NCI-H2227 (cell line): ENCODE results near the gene CKAP4.
"Not testable (repeated sequence)": the region's sequence is repeated elsewhere in the genome, so short reads cannot be mapped to it uniquely, and the experiment has no call there.

Experiments used
- DNase-seq: peaks from one replicate; lab custom pipeline; 2025; ENCODE audit not compliant: unreplicated experiment; lab: John Stamatoyannopoulos, UW

The CKAP4 gene

DNA sequence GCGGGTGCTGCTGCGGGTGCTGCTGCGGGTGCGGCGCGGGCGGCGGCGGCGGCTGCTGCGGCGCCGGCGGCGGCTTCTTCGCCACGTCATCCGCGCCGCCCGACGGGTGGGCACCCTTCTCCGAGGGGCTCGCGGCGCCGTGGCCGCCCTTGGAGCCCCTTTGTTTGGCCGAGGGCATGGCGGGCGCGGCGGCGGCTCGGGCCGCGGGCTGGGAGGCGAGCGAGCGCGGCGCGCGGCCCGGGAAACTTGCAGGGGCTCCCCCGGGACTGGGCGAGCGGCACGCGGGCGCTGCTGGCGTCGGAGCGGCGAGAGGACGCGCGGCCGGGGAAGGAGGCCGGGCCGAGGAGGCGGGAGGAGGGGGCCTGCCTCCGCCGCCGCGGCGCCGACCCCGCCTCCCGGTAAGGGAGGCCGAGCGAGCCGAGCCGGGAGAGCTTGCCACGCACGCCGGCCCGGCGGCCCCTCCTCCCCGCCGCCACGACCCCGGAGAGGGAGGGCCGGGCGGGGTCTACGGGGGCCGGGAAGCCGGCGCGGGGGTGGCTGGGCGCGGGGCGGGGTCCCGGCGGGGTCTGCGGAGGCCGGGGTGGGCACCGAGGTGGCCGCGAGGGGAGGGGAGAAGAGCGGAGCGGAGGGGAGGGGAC lies at the start of gene CKAP4:
TSS of gene CKAP4 (minus strand) at position 347 of the 638 bp plus-strand sequence. CDS start at position 178, 169 bp downstream.
- DNase-seq = peak; percentile 92

DNA sequence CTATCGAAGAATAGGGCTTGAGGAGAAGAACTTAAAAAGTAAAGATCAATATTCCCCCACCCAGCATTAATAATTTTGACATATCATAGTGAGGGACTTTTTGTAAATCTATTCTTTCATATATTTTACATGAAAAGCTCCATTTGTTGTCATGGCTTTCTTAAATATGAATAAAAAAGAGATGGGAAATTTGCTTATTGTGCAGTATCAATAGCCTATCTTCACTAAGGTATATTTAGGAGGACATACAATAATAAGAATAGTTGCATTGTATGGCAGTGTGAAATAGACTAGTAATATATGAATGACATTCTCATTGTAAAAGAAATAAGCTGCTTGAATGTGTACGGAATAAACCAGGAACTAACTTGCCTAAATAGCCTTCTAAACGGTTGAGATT lies 49.3 kb upstream of the CKAP4 start:
- no peak for DNase-seq

GRCh38 chr12:106296179-106296877 lies 48.5 kb upstream of the CKAP4 start:
- DNase-seq = no peak

DNA sequence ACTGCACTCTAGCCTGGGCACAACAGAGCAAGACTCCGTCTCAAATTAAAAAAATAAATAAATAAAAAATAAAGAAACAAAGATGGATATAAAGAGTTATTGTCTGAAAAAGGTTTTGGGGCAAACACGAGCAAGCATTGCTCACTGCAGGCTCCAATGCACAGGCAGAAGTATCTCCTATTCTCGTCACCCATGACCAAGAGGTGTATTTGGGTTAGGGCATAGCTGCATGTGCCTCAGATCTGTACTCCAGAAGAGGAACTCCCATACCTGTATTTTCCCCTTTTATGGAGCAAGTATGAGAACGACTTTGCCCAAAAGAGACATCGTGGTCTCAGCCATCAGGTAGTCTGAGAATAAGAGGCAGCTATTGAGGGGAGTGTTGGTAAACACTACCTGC lies 44.5 kb upstream of the CKAP4 start:
- DNase-seq = no peak

GRCh38 chr12:106291342-106291741 lies 43.5 kb upstream of the CKAP4 start:
- no peak for DNase-seq

DNA sequence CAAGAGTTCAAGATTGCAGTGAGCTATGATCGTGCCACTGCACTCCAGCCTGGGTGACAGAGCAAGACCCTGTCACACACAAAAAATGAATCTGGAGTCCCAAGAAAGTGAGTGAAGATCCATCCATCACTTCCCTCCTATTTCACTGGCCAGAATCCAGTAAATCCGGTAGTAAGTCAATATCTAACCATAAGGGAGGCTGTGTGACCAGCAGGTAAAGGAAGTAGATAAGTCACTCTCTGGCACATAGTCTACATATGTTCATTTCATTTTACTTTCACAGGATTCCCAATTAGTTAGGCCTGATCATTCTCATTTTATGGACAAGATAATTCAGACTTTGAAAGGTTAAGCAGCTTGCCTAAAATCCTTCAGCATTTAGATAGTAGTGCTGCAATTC lies 42.8 kb upstream of the CKAP4 start:
- DNase-seq = no peak

- no peak for DNase-seq
Observed at GRCh38 chr12:106289196-106289681, 41.4 kb upstream of the CKAP4 start.

DNA sequence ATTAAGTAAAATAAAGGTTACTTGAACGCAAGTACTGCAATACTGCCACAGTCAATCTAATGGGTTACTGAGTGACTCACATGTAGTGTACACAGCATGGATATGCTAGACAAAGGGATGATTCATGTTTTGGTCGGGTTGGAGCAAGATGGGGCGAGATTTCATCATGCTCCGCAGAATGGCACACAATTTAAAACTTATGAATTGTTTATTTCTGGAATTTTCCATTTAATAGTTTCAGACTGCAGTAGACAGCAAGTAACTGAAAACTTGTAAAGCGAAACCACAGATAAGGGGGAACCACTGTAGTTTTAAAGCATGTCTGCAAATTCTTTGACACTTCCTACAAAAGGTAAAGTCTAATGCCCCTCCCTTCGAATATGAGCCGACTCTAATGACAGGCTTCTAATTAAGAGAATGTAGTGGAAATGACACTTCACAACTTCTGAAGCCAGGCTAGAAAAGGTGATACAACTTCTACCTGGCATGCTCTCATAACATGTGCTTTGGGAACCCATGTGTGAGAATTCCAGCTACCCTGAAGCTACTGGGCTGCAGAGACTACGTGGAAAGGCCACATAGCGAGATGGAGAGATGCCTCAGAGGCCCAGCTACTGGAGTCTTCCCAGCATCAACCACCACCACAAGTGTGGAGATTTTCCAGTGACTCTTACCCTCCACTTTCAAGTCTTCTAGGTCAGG lies 40.8 kb upstream of the CKAP4 start:
- no peak for DNase-seq

- no peak for DNase-seq
Observed at GRCh38 chr12:106288101-106288493, 40.3 kb upstream of the CKAP4 start.

- DNase-seq = no peak
Observed at GRCh38 chr12:106287364-106287763, 39.5 kb upstream of the CKAP4 start.

GRCh38 chr12:106286576-106287162 lies 38.8 kb upstream of the CKAP4 start:
- DNase-seq = not testable (repeated sequence)

DNA sequence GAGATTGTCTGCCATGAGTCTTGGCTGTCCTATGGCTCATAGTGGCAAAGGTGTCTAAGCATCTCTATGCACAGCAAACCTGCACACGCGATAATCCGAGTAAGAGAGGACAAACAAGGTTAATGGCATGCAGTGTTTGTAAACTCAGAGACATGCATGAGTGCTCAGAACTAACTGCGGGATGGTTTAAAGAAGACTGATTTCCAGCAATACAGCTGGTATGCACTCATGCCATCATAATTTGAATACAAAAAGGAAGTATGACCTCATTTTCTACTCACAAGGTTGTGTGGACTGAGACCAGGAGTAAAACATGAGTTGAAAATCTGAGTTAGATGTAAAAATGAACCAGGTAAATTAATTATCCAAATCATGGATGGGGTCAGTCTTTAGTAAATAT lies 38.2 kb upstream of the CKAP4 start:
- DNase-seq = no peak

- DNase-seq = no peak
Observed at GRCh38 chr12:106284358-106285105, 36.7 kb upstream of the CKAP4 start.

DNA sequence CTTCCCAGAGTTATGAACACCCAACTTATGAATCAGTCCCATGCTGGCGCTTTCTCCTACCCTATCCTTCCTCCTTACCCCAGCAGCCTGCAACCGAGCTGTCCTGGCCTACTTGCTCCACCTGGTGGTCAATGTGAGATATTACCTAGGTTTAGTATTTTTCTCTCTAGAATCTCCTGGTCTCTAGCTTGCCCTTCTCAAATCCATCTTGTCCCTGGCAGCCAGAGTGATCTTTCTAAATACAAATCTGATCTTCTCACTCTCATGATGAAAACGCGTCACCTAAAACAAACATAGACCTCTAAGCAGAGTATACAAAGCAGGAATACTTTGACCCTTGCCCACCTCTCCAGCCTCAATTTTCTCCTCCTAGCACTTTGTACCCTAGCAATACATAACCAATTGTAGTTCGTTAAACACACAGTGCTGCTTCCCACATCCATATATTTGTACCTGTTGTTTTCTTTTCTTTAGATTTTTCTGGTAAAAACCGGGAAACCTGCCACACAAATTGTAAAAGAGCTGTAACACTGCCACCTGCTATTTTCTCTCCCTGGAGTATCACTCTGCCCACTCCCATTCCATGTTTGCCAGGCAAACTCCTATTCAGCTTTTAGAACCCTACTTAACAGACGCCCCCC lies 34.8 kb upstream of the CKAP4 start:
- DNase-seq = peak; percentile 21

DNA sequence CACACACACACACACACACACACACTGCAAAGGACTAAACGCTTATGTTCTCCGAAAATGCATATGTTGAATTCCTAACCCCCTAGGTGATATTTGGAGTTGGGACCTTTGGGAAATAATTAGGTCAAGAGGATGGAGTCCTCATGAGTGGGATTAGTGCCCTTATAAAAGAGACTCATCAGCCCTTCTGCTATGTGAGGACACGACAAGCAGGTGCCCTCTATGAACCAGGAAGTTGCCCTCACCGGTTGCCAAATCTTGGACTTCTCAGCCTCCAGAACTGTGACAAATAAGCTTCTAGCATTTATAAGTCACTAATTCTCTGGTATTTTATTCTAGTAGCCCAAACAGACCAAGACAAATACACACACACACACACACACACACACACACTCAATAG lies 34.0 kb upstream of the CKAP4 start:
- DNase-seq = no peak

DNA sequence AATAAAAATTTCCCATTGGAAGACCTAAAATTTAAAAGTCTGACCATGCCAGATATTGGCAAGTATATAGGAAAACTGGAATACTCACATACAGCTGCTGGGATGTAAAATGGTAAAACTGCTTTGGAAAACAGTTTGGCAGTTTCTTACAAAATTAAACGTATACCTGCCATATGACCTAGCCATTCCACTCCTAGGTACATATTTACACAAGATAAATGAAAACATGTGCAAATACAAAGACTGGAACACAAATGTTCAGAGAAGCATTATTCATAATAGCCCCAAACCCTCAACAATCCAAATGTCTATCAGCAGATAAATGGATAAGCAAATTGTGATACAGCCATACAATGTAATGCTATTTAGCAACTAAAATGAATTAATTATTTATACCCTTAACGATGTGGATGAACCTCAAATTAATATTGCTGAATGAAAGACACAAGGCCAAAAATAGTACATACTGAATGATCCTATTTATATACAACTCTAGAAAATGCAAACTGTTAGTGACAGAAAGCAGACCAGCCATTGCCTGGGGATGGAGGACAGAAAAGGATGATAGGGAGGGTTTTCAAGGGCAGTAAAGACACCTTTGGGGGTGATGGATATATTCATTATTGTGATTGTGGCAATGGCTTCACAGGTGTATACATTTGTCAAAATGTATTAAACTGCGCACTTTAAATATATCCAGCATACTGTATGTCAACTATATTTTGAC lies 33.4 kb upstream of the CKAP4 start:
- no peak for DNase-seq

- DNase-seq = no peak
Observed at GRCh38 chr12:106280106-106280505, 32.3 kb upstream of the CKAP4 start.

GRCh38 chr12:106276032-106276740 lies 28.4 kb upstream of the CKAP4 start:
- no peak for DNase-seq

DNA sequence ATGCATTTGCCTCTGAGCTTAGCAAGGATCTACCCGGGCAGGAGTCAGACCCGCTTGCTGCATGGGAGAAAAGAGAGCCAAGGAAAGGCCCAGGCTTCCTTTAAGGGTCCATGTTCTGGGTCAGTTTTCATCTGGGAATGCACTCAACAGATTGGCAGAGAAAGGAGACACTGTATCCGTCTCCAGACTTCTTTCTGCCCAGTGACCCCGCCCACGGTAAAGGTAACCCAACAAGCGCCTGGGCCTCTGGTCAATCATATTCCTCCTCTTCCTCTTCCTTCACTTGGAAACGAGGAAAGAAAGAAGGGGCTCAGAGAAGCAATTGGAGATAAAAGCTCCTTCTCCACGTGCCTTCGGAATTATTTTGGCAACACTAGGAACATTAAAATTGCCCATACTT lies 27.6 kb upstream of the CKAP4 start:
- DNase-seq = no peak
